Measurements from ENCODE around the gene PDCD6IP.

DNA sequence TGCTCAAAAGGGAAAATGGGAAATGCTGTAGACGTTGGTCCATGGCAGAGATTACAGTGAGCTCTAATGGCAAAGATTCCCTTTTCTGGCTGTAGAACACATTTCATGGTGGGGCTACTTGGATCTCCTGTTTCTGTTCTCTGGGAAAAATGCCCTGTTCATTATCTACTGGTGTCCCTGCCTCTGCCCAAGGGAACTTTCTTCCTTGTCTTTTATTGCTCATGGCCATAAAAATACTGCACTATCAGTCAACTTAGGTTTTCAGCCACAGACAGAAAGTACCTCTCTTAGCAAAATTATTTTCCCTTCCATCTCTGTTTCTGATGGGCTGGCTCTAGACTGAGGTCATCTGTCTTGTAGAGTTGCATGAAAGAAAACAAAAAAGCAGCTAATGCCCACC, 98.9 kb downstream of the PDCD6IP start:
- no peak for TF ChIP-seq CTCF (IDR thresholded peaks at IDR 0.05 in 4 of 5, conservative IDR thresholded peaks at IDR 0.05 in 1 of 5)
- TF ChIP-seq POLR2A (IDR thresholded peaks at IDR 0.05): no peak

Measured in gastrocnemius medialis (tissue), 4 donors.